ENCODE results near the gene TAF3. TPM values are rescaled to one million over a fixed set of nuclear protein-coding genes. Genes with fewer than 3 reads are reported as not detected.

TAF3 gene
- total RNA-seq, 1 donor: 2.2 TPM

- no peak for DNase-seq (ENCODE audit: low read depth)
- TF ChIP-seq CTCF (IDR thresholded peaks at IDR 0.05; ENCODE audit: insufficient read depth, low read depth, low read length): no peak
- H3K4me3 ChIP-seq (ENCODE audit: low read depth, low read length): no peak overlapping the region
Observed at GRCh38 chr10:7903851-7904250, 85.5 kb downstream of the TAF3 start.

GRCh38 chr10:7906128-7906527, 87.8 kb downstream of the TAF3 start:
- TF ChIP-seq CTCF (IDR thresholded peaks at IDR 0.05; ENCODE audit: insufficient read depth, low read depth, low read length): no peak
- no peak overlapping the region for H3K4me3 ChIP-seq (ENCODE audit: low read depth, low read length)

GRCh38 chr10:7908541-7909210, 90.4 kb downstream of the TAF3 start:
- TF ChIP-seq CTCF (IDR thresholded peaks at IDR 0.05; ENCODE audit: insufficient read depth, low read depth, low read length): no peak
- no peak for DNase-seq (ENCODE audit: low read depth)
- H3K4me3 ChIP-seq (ENCODE audit: low read depth, low read length): no peak overlapping the region

More at GRCh38 chr10:7906128-7906527, 87.8 kb downstream of the TAF3 start:
- DNase-seq (ENCODE audit: low read depth): no peak

GRCh38 chr10:7913126-7913872, 95.0 kb downstream of the TAF3 start:
- DNase-seq (ENCODE audit: low read depth): no peak
- TF ChIP-seq CTCF (IDR thresholded peaks at IDR 0.05; ENCODE audit: insufficient read depth, low read depth, low read length): no peak
- H3K4me3 ChIP-seq (ENCODE audit: low read depth, low read length): no peak overlapping the region

GRCh38 chr10:7915923-7916536, 97.7 kb downstream of the TAF3 start:
- no peak for TF ChIP-seq CTCF (IDR thresholded peaks at IDR 0.05; ENCODE audit: insufficient read depth, low read depth, low read length)
- no peak overlapping the region for H3K4me3 ChIP-seq (ENCODE audit: low read depth, low read length)
- DNase-seq (ENCODE audit: low read depth): peak; percentile 33

- no peak overlapping the region for H3K4me3 ChIP-seq (ENCODE audit: low read depth, low read length)
- DNase-seq (ENCODE audit: low read depth): no peak
- no peak for TF ChIP-seq CTCF (IDR thresholded peaks at IDR 0.05; ENCODE audit: insufficient read depth, low read depth, low read length)
Observed at GRCh38 chr10:7917736-7918135, 99.4 kb downstream of the TAF3 start.

Measured in fibroblast of villous mesenchyme (primary cell).